Gastrocnemius medialis (tissue), 4 donors: ENCODE data around the gene NFRKB. TPM values are rescaled to one million over a fixed set of nuclear protein-coding genes. Genes with fewer than 3 reads are reported as not detected.

Source experiments
- ATAC-seq, 2 donors: fragments of 150-250 bp; one replicate each; pipeline ENCODE4 v1.9.1; 2016
- DNase-seq, 2 donors: peaks; one replicate each; pipeline ENCODE4 v3.0.0-alpha.2; 2019
- H3K27ac ChIP-seq, 4 donors: fragments of 200-600 bp; sonication (generic); 1 replicate in 1 of 4; 2 replicates in 3 of 4; pipeline ENCODE4 v1.5.1; 2016 to 2018; ENCODE audit warnings: mild to moderate bottlenecking in 2 of 4, moderate library complexity in 1 of 4
- H3K27me3 ChIP-seq, 3 donors: fragments of 200-600 bp; sonication (generic) in 2 of 3; 1 replicate in 1 of 3; 2 replicates in 2 of 3; pipeline versions ENCODE4 v1.5.1 to v1.6.0; 2016 to 2019; ENCODE audit warnings: mild to moderate bottlenecking in 1 of 3, moderate library complexity in 1 of 3
- H3K36me3 ChIP-seq, 2 donors: fragments of 200-600 bp; sonication (generic) in 1 of 2; one replicate each; pipeline ENCODE4 v1.5.1; 2017 to 2018
- H3K4me1 ChIP-seq, 2 donors: fragments of 200-600 bp; sonication (generic) in 1 of 2; one replicate each; pipeline ENCODE4 v1.5.1; 2016 to 2017; ENCODE audit warnings: mild to moderate bottlenecking in 2 of 2
- H3K4me3 ChIP-seq, 4 donors: fragments of 200-600 bp; sonication (generic) in 3 of 4; 1 replicate in 1 of 4; 2 replicates in 3 of 4; pipeline ENCODE4 v1.5.1; 2016 to 2019; ENCODE audit warnings: mild to moderate bottlenecking in 2 of 4
- H3K9me3 ChIP-seq, 3 donors: fragments of 200-600 bp; sonication (generic) in 2 of 3; 1 replicate in 1 of 3; 2 replicates in 2 of 3; pipeline ENCODE4 v1.5.1; 2016 to 2019
- CTCF ChIP-seq, 5 experiments: fragments of 450-650 bp in 3 of 5; fragments of 200-600 bp in 2 of 5; sonication (generic) in 2 of 5; IDR thresholded peaks in 4 of 5; conservative IDR thresholded peaks in 1 of 5; 1 replicate in 4 of 5; 2 replicates in 1 of 5; pipeline ENCODE4 v1.5.1; 2016 to 2019; ENCODE audit warnings: antibody characterized with exemption in 5 of 5, mild to moderate bottlenecking in 3 of 5, moderate library complexity in 3 of 5
- POLR2A ChIP-seq, 2 donors: fragments of 450-650 bp; IDR thresholded peaks; one replicate each; pipeline ENCODE4 v1.6.1; 2017; ENCODE audit warnings: antibody characterized with exemption in 2 of 2, mild to moderate bottlenecking in 2 of 2, moderate library complexity in 2 of 2
- in situ Hi-C, 4 donors: fragments of 200-750 bp; cut with MboI; loops; one replicate each; pipeline versions ENCODE4 v1.15.0 to v1.8.0; 2017; ENCODE audit warnings: low sequenced_read_pairs in 4 of 4
- intact Hi-C: fragments of 100-400 bp; cut with DNase I; formaldehyde crosslinking; loops from one replicate; pipeline ENCODE4 v1.15.1; 2023; ENCODE audit warnings: low total_unique reads
- total RNA-seq, 4 donors: library from RNA; depleted of rRNA; stranded (reverse); fragments of >200 nt; gene quantifications; one replicate each; pipeline versions ENCODE4 v1.1.0 to v1.2.3, GENCODE V29; 2016

NFRKB gene
- total RNA-seq, 4 donors from 2014 or later, result 22.5 to 34.3 (median 23.4) TPM

DNA sequence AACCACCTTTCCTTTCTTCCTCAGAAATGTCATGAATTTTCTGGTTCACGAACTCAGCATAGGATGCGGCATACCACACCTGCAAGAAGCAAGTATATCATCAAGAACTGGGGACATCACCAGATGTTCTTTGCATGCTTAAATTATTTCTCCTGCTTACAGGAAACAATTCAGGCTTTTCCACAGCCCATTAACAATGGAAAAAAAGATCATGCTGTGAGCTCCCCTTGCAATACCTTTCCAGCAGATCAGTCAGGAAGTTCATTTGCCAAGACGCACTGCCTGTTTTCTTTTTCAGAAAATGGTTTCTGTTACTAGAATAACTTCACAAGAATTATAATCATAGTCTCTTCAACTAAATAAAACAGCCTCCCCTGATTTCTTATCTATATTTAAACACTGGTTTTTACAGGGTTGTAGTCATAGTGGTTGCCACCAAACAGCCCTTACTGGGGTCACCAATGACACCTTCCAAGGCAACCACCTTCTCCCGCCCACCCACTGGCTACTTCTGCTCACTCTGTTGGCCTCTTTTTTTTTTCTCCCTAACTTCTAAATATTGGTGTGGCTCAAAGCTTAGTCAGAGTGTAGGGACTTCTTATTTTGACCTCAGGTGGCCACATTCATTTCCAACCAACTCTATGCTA, 42.3 kb upstream of the NFRKB start:
- H3K4me3 ChIP-seq, result no peak overlapping the region
- DNase-seq (no peak), ATAC-seq (no peak)
- no peaks in the 10 kb centered on the region for H3K4me1 ChIP-seq
- TF ChIP-seq POLR2A (IDR thresholded peaks at IDR 0.05) (no peak), CTCF (IDR thresholded peaks at IDR 0.05 in 4 of 5, conservative IDR thresholded peaks at IDR 0.05 in 1 of 5) (no peak)
- no peaks in the 10 kb centered on the region for H3K9me3 ChIP-seq
- peaks cover 0 to 23% of the 10 kb centered on the region in 2 donors for H3K36me3 ChIP-seq
- in situ Hi-C loops (no loop called here), intact Hi-C loops (no loop called here)
- no peak overlapping the region for H3K27ac ChIP-seq
- H3K27me3 ChIP-seq, result no peaks in the 10 kb centered on the region

- TF ChIP-seq CTCF (IDR thresholded peaks at IDR 0.05 in 4 of 5, conservative IDR thresholded peaks at IDR 0.05 in 1 of 5) (no peak), POLR2A (IDR thresholded peaks at IDR 0.05) (no peak)
- Histone ChIP-seq H3K9me3 (no peaks in the 10 kb centered on the region), H3K36me3 (peaks cover 0 to 18% of the 10 kb centered on the region in 2 donors), H3K4me3 (no peak overlapping the region), H3K27me3 (no peaks in the 10 kb centered on the region), H3K4me1 (no peaks in the 10 kb centered on the region), H3K27ac (no peak overlapping the region)
- intact Hi-C loops (no loop called here), in situ Hi-C loops (no loop called here)
- ATAC-seq, result no peak
- no peak for DNase-seq
Observed at GRCh38 chr11:129935723-129936122, 40.3 kb upstream of the NFRKB start.

DNA sequence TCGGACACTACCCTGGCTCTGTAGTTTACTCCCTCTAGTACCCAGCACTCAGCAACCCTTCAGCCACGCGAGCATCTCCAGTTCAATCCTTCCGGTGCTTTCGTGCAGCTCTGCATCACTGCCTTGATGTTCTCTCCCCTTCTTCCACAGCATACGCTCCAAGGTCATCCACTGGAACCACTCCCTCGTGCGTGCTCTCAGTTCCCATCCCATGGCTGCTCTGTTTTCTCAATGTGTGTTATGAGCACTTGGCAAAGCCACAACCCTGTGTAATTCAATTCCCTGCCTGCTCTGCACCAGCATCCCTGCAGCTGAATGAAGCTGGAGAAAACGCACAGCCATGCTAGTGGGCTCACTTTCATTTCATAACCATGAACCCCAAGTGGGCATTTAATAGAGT, 38.5 kb upstream of the NFRKB start:
- intact Hi-C loops (no loop called here), in situ Hi-C loops (no loop called here)
- DNase-seq (no peak), ATAC-seq (no peak)
- Histone ChIP-seq H3K9me3 (no peaks in the 10 kb centered on the region), H3K27ac (no peak overlapping the region), H3K36me3 (peaks cover 0 to 29% of the 10 kb centered on the region in 2 donors), H3K27me3 (no peaks in the 10 kb centered on the region), H3K4me3 (no peak overlapping the region), H3K4me1 (no peaks in the 10 kb centered on the region)
- TF ChIP-seq CTCF (IDR thresholded peaks at IDR 0.05 in 4 of 5, conservative IDR thresholded peaks at IDR 0.05 in 1 of 5) (no peak), POLR2A (IDR thresholded peaks at IDR 0.05) (no peak)

GRCh38 chr11:129933262-129933661, 37.9 kb upstream of the NFRKB start:
- in situ Hi-C loops (no loop called here), intact Hi-C loops (no loop called here)
- Histone ChIP-seq H3K4me3 (no peak overlapping the region), H3K4me1 (no peaks in the 10 kb centered on the region), H3K36me3 (peaks cover 0 to 29% of the 10 kb centered on the region in 2 donors), H3K27me3 (no peaks in the 10 kb centered on the region), H3K27ac (no peak overlapping the region), H3K9me3 (no peaks in the 10 kb centered on the region)
- no peak for ATAC-seq
- TF ChIP-seq CTCF (IDR thresholded peaks at IDR 0.05 in 4 of 5, conservative IDR thresholded peaks at IDR 0.05 in 1 of 5) (no peak), POLR2A (IDR thresholded peaks at IDR 0.05) (no peak)
- DNase-seq, result no peak
